Spleen (tissue), 7 donors: ENCODE data around the gene MRPS21.

Experiments used
- CTCF ChIP-seq, 11 experiments: fragments of 200-600 bp in 7 of 11; fragments of 450-650 bp in 4 of 11; sonication (generic) in 4 of 11; IDR thresholded peaks in 8 of 11; conservative IDR thresholded peaks in 3 of 11; 1 replicate in 7 of 11; 2 replicates in 4 of 11; pipeline versions ENCODE4 v1.4.0 to v1.8.0; 2016 to 2021; ENCODE audit warnings: antibody characterized with exemption in 11 of 11, inconsistent platforms in 4 of 11, mild to moderate bottlenecking in 1 of 11
- POLR2AphosphoS5 ChIP-seq, 3 donors: sonication (generic); formaldehyde crosslinking; IDR thresholded peaks; one replicate each; pipeline ENCODE4 v1.5.1; 2017; ENCODE audit warnings: antibody characterized with exemption in 3 of 3
- donor health status: DM: no; HTN: no; CAD: no; lungs with moderate emphysema.
- donor health status: DM: no; HTN: no; CAD: no.
- donor health status: DM: no; HTN: no; CAD: no.

DNA sequence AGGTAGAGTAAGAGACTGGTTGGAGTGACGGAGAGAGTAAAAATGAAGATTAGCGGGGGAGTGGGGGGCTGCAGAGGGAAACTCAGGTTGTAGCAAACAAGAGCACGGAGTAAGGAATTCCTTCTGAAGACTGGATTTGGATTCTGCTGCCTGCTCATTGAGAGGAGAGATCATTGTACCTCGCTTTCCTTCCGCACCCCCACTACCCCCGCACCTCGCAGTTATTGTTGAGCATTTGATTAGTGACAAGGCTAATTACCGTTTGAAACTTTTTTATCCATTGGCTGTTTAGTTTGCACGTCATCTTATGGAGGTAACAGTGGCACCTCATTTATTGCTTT lies 28.1 kb downstream of the MRPS21 start:
- TF ChIP-seq POLR2AphosphoS5 (IDR thresholded peaks at IDR 0.05) (no peak), CTCF (IDR thresholded peaks at IDR 0.05 in 8 of 11, conservative IDR thresholded peaks at IDR 0.05 in 3 of 11) (no peak)
